OCI-LY1 (cell line): ENCODE results near the gene ZNF431.

Experiments used
- CTCF ChIP-seq: fragments of 200-600 bp; sonication (generic), shearing (Covaris generic); IDR thresholded peaks from 2 replicates; pipeline ENCODE4 v1.5.1; 2017; ENCODE audit warnings: mild to moderate bottlenecking, antibody characterized with exemption, low read length, moderate library complexity, mixed read lengths
- EZH2 ChIP-seq: fragments of 200-600 bp; sonication (generic), shearing (Covaris generic); IDR thresholded peaks from 2 replicates; pipeline ENCODE4 v1.8.0; 2017; ENCODE audit warnings: borderline replicate concordance, mixed run types, mild to moderate bottlenecking, antibody characterized with exemption, low read length, moderate library complexity, mixed read lengths

GRCh38 chr19:21143854-21144253 is 2.0 kb downstream of the ZNF431 start:
- TF ChIP-seq CTCF: no peak
- no peak for TF ChIP-seq EZH2
